Uterus (tissue), 2 donors: ENCODE data around the gene IL16.

Experiments
- POLR2A ChIP-seq, 2 donors: fragments of 450-650 bp; IDR thresholded peaks; one replicate each; pipeline ENCODE4 v1.6.1; 2016; ENCODE audit warnings: antibody characterized with exemption in 2 of 2, mild to moderate bottlenecking in 1 of 2, moderate library complexity in 1 of 2
- TF ChIP-seq, protein P1 (sequence below), 4 experiments: fragments of 200-600 bp in 2 of 4; fragments of 450-650 bp in 2 of 4; sonication (generic) in 2 of 4; IDR thresholded peaks; one replicate each; pipeline ENCODE4 v1.5.1; 2016 to 2019; ENCODE audit warnings: antibody characterized with exemption in 4 of 4, mild to moderate bottlenecking in 2 of 4, moderate library complexity in 1 of 4

DNA sequence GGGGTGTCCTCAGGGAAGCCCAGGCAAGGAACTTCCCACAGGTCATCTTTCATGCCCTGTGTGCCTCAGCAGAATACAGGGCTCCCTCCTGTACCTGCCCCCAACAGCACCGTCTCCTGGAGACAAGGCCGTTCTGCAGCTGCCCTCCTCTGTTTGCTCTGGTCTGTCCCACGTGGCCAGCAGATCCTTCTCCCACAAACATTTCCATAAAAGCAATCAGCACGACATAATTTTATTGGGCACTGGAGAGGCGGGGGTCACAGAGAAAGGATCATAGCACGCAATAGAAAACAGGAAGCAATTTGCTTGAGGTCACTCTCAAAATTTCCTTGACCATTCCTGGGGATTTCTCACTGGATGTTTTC lies 97.8 kb downstream of the IL16 start:
- no peak for TF ChIP-seq POLR2A (IDR thresholded peaks at IDR 0.05)
- TF ChIP-seq, protein P1, sequence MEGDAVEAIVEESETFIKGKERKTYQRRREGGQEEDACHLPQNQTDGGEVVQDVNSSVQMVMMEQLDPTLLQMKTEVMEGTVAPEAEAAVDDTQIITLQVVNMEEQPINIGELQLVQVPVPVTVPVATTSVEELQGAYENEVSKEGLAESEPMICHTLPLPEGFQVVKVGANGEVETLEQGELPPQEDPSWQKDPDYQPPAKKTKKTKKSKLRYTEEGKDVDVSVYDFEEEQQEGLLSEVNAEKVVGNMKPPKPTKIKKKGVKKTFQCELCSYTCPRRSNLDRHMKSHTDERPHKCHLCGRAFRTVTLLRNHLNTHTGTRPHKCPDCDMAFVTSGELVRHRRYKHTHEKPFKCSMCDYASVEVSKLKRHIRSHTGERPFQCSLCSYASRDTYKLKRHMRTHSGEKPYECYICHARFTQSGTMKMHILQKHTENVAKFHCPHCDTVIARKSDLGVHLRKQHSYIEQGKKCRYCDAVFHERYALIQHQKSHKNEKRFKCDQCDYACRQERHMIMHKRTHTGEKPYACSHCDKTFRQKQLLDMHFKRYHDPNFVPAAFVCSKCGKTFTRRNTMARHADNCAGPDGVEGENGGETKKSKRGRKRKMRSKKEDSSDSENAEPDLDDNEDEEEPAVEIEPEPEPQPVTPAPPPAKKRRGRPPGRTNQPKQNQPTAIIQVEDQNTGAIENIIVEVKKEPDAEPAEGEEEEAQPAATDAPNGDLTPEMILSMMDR (IDR thresholded peaks at IDR 0.05): no peak
